ENCODE data around the gene SEC23B. TPM values are rescaled to one million over a fixed set of nuclear protein-coding genes. Genes with fewer than 3 reads are reported as not detected.

The SEC23B gene
- total RNA-seq, 5 donors from 2014 or later (not counting 1 experiment from before 2014, with no cell fraction given) = 34.7 to 51.3 (median 42.1) TPM

GRCh38 chr20:18543932-18544331 is 36.2 kb downstream of the SEC23B start:
- Histone ChIP-seq H3K4me1 (ENCODE audit: control insufficient read depth in 1 of 2, extremely low read depth in 1 of 2, insufficient read depth in 2 of 2, low read length in 2 of 2) (no peaks in the 10 kb centered on the region), H3K27me3 (replicated peaks in 1 of 2; ENCODE audit: control insufficient read depth in 2 of 2, extremely low read depth in 1 of 2, insufficient read depth in 2 of 2, low read length in 1 of 2) (no peaks in the 10 kb centered on the region), H3K36me3 (ENCODE audit: control insufficient read depth in 2 of 2, extremely low read depth in 1 of 2, insufficient read depth in 1 of 2, low read length in 1 of 2) (peaks cover 10 to 66% of the 10 kb centered on the region in 2 donors), H3K27ac (ENCODE audit: low read length) (no peak overlapping the region), H3K4me3 (ENCODE audit: control insufficient read depth in 1 of 2, extremely low read depth in 1 of 2, low read length in 1 of 2) (no peak overlapping the region), H3K9me3 (no peaks in the 10 kb centered on the region)
- ATAC-seq (replicated peaks in 1 of 4) = no peak
- CTCF ChIA-PET = no interaction called here
- Mint-ChIP-seq H3K9me3 (no peaks in the 10 kb centered on the region), H3K36me3 (peaks cover 69% of the 10 kb centered on the region), H3K4me3 (no peak overlapping the region), H3K27ac (no peak overlapping the region), H3K4me1 (no peaks in the 10 kb centered on the region), H3K27me3 (no peaks in the 10 kb centered on the region)
- 100% methylated on average over 5 of the region's 7 CpGs for WGBS (ENCODE audit: insufficient coverage)
- no peak for DNase-seq
- POLR2A ChIA-PET = no interaction called here

- peaks cover 64% of the 10 kb centered on the region for H3K36me3 Mint-ChIP-seq
- H3K27ac Mint-ChIP-seq = no peak overlapping the region
- no peak overlapping the region for H3K4me3 ChIP-seq (ENCODE audit: control insufficient read depth in 1 of 2, extremely low read depth in 1 of 2, low read length in 1 of 2)
- no peaks in the 10 kb centered on the region for H3K4me1 ChIP-seq (ENCODE audit: control insufficient read depth in 1 of 2, extremely low read depth in 1 of 2, insufficient read depth in 2 of 2, low read length in 2 of 2)
- H3K27ac ChIP-seq (ENCODE audit: low read length) = no peak overlapping the region
- H3K4me3 Mint-ChIP-seq = no peak overlapping the region
- no peaks in the 10 kb centered on the region for H3K9me3 ChIP-seq
- ChIA-PET CTCF (no interaction called here), POLR2A (no interaction called here)
- DNase-seq (no peak), ATAC-seq (replicated peaks in 1 of 4) (no peak)
- no peaks in the 10 kb centered on the region for H3K27me3 Mint-ChIP-seq
- H3K27me3 ChIP-seq (replicated peaks in 1 of 2; ENCODE audit: control insufficient read depth in 2 of 2, extremely low read depth in 1 of 2, insufficient read depth in 2 of 2, low read length in 1 of 2) = no peaks in the 10 kb centered on the region
- no peaks in the 10 kb centered on the region for H3K9me3 Mint-ChIP-seq
- H3K4me1 Mint-ChIP-seq = no peaks in the 10 kb centered on the region
- 80% methylated on average over 1 of the region's 1 CpG for WGBS (ENCODE audit: insufficient coverage)
- peaks cover 10 to 69% of the 10 kb centered on the region in 2 donors for H3K36me3 ChIP-seq (ENCODE audit: control insufficient read depth in 2 of 2, extremely low read depth in 1 of 2, insufficient read depth in 1 of 2, low read length in 1 of 2)
Observed at GRCh38 chr20:18545566-18545965, 37.8 kb downstream of the SEC23B start.

- DNase-seq (no peak), ATAC-seq (replicated peaks in 1 of 4) (no peak)
- Mint-ChIP-seq H3K27me3 (no peaks in the 10 kb centered on the region), H3K4me3 (no peak overlapping the region), H3K27ac (no peak overlapping the region), H3K9me3 (no peaks in the 10 kb centered on the region), H3K36me3 (peaks cover 56% of the 10 kb centered on the region), H3K4me1 (no peaks in the 10 kb centered on the region)
- Histone ChIP-seq H3K4me1 (ENCODE audit: control insufficient read depth in 1 of 2, extremely low read depth in 1 of 2, insufficient read depth in 2 of 2, low read length in 2 of 2) (no peaks in the 10 kb centered on the region), H3K36me3 (ENCODE audit: control insufficient read depth in 2 of 2, extremely low read depth in 1 of 2, insufficient read depth in 1 of 2, low read length in 1 of 2) (peaks cover 15 to 60% of the 10 kb centered on the region in 2 donors), H3K4me3 (ENCODE audit: control insufficient read depth in 1 of 2, extremely low read depth in 1 of 2, low read length in 1 of 2) (no peak overlapping the region), H3K27me3 (replicated peaks in 1 of 2; ENCODE audit: control insufficient read depth in 2 of 2, extremely low read depth in 1 of 2, insufficient read depth in 2 of 2, low read length in 1 of 2) (no peaks in the 10 kb centered on the region), H3K27ac (ENCODE audit: low read length) (no peak overlapping the region), H3K9me3 (no peaks in the 10 kb centered on the region)
- POLR2A ChIA-PET = no interaction called here
- CTCF ChIA-PET = interaction anchor here in 1 of 2 donors (0.6 kb wide), 1 partner anchor 77 kb away, joined by 3 read pairs; no protein-coding TSS in a partner anchor
- 90% methylated on average over 2 of the region's 3 CpGs for WGBS (ENCODE audit: insufficient coverage)
Observed at GRCh38 chr20:18548465-18548864, 40.7 kb downstream of the SEC23B start.

GRCh38 chr20:18553746-18554145 is 46.0 kb downstream of the SEC23B start:
- no peaks in the 10 kb centered on the region for H3K9me3 ChIP-seq
- peaks cover 54% of the 10 kb centered on the region for H3K36me3 Mint-ChIP-seq

GRCh38 chr20:18566892-18567738 is 59.4 kb downstream of the SEC23B start, which contains the start of gene SMIM26:
TSS of gene SMIM26 (plus strand) at chr20:18567432. CDS start at chr20:18567479, 47 bp downstream.
- Histone ChIP-seq H3K4me1 (ENCODE audit: control insufficient read depth in 1 of 2, extremely low read depth in 1 of 2, insufficient read depth in 2 of 2, low read length in 2 of 2) (peaks cover 5 to 17% of the 10 kb centered on the region in 2 experiments), H3K4me3 (ENCODE audit: control insufficient read depth in 1 of 2, extremely low read depth in 1 of 2, low read length in 1 of 2) (peak within 1 kb of the TSS; percentile 76 to 78), H3K27ac (ENCODE audit: low read length) (peak within 1 kb of the TSS; percentile 89), H3K9me3 (no peaks in the 10 kb centered on the region), H3K36me3 (ENCODE audit: control insufficient read depth in 2 of 2, extremely low read depth in 1 of 2, insufficient read depth in 1 of 2, low read length in 1 of 2) (peaks cover 3 to 18% of the 10 kb centered on the region in 2 donors), H3K27me3 (replicated peaks in 1 of 2; ENCODE audit: control insufficient read depth in 2 of 2, extremely low read depth in 1 of 2, insufficient read depth in 2 of 2, low read length in 1 of 2) (no peaks in the 10 kb centered on the region)
- under 1% methylated on average over 49 of the region's 51 CpGs for WGBS (ENCODE audit: insufficient coverage)
- DNase-seq (peak; percentile 87 to 96 (median 93)), ATAC-seq (replicated peaks in 1 of 4) (peak; percentile 99)
- POLR2A ChIA-PET = interaction anchor here (0.5 to 2.8 kb wide), 7 partner anchors 60 to 227 kb away, joined by 3 to 18 read pairs (median 3); partner anchors contain the start of gene SEC23B (in 2 of the 2)
- Mint-ChIP-seq H3K4me1 (peaks cover 21 to 28% (median 23%) of the 10 kb centered on the region in 3 donors), H3K9me3 (peaks cover 0 to 4% (median 2%) of the 10 kb centered on the region in 3 donors), H3K4me3 (peak within 1 kb of the TSS; percentile 94 to 97 (median 96)), H3K27me3 (no peaks in the 10 kb centered on the region), H3K27ac (peak within 1 kb of the TSS; percentile 97 to 99), H3K36me3 (peaks cover 32% of the 10 kb centered on the region)
- CTCF ChIA-PET = interaction anchor here in 1 of 2 donors (0.7 kb wide), 2 partner anchors 61 to 1450 kb away, joined by 3 to 4 read pairs; partner anchors contain the start of gene NAA20

More at GRCh38 chr20:18553746-18554145, 46.0 kb downstream of the SEC23B start:
- Histone ChIP-seq H3K4me3 (ENCODE audit: control insufficient read depth in 1 of 2, extremely low read depth in 1 of 2, low read length in 1 of 2) (no peak overlapping the region), H3K36me3 (ENCODE audit: control insufficient read depth in 2 of 2, extremely low read depth in 1 of 2, insufficient read depth in 1 of 2, low read length in 1 of 2) (peaks cover 11 to 50% of the 10 kb centered on the region in 2 donors), H3K27ac (ENCODE audit: low read length) (no peak overlapping the region), H3K27me3 (replicated peaks in 1 of 2; ENCODE audit: control insufficient read depth in 2 of 2, extremely low read depth in 1 of 2, insufficient read depth in 2 of 2, low read length in 1 of 2) (no peaks in the 10 kb centered on the region), H3K4me1 (ENCODE audit: control insufficient read depth in 1 of 2, extremely low read depth in 1 of 2, insufficient read depth in 2 of 2, low read length in 2 of 2) (no peaks in the 10 kb centered on the region)
- Mint-ChIP-seq H3K27me3 (no peaks in the 10 kb centered on the region), H3K4me3 (no peak overlapping the region), H3K4me1 (no peaks in the 10 kb centered on the region), H3K9me3 (no peaks in the 10 kb centered on the region), H3K27ac (no peak overlapping the region)
- 100% methylated on average over 1 of the region's 8 CpGs for WGBS (ENCODE audit: insufficient coverage)
- ATAC-seq (replicated peaks in 1 of 4) (no peak), DNase-seq (no peak)
- ChIA-PET CTCF (no interaction called here), POLR2A (no interaction called here)

- H3K27me3 ChIP-seq (replicated peaks in 1 of 2; ENCODE audit: control insufficient read depth in 2 of 2, extremely low read depth in 1 of 2, insufficient read depth in 2 of 2, low read length in 1 of 2) = no peaks in the 10 kb centered on the region
- peaks cover 5 to 17% of the 10 kb centered on the region in 2 experiments for H3K4me1 ChIP-seq (ENCODE audit: control insufficient read depth in 1 of 2, extremely low read depth in 1 of 2, insufficient read depth in 2 of 2, low read length in 2 of 2)
- H3K36me3 ChIP-seq (ENCODE audit: control insufficient read depth in 2 of 2, extremely low read depth in 1 of 2, insufficient read depth in 1 of 2, low read length in 1 of 2) = peaks cover 0 to 16% of the 10 kb centered on the region in 2 donors
- CTCF ChIA-PET = no interaction called here
- Mint-ChIP-seq H3K27ac (peak overlapping the region; percentile 97 to 99), H3K4me3 (peak overlapping the region; percentile 94 to 97 (median 96)), H3K27me3 (no peaks in the 10 kb centered on the region), H3K36me3 (peaks cover 32% of the 10 kb centered on the region), H3K4me1 (peaks cover 21 to 28% (median 23%) of the 10 kb centered on the region in 3 donors), H3K9me3 (peaks cover 0 to 4% (median 2%) of the 10 kb centered on the region in 3 donors)
- POLR2A ChIA-PET = interaction anchor here in 1 of 2 donors (0.6 to 2.8 kb wide), 3 partner anchors 60 to 227 kb away, joined by 3 to 18 read pairs (median 3); partner anchors contain the start of gene SEC23B
- DNase-seq (peak in 1 of 35 experiments; percentile 8), ATAC-seq (replicated peaks in 1 of 4) (peak in 2 of 4 experiments; percentile 4 to 12)
- peak overlapping the region; percentile 76 to 78 for H3K4me3 ChIP-seq (ENCODE audit: control insufficient read depth in 1 of 2, extremely low read depth in 1 of 2, low read length in 1 of 2)
- no peaks in the 10 kb centered on the region for H3K9me3 ChIP-seq
- peak overlapping the region; percentile 89 for H3K27ac ChIP-seq (ENCODE audit: low read length)
- WGBS (ENCODE audit: insufficient coverage) = no CpG with 5 or more reads among the region's 6 CpGs
Observed at GRCh38 chr20:18567739-18568091, 60.0 kb downstream of the SEC23B start.
